Mucosa of descending colon (tissue), 3 donors: ENCODE measurements around the gene BRD4. TPM values are rescaled to one million over a fixed set of nuclear protein-coding genes. Genes with fewer than 3 reads are reported as not detected.

Source experiments
- ATAC-seq: fragments of 200-7000 bp; cut with Tn5 transposase; one replicate; pipeline ENCODE4 v1.9.1; 2020; ENCODE audit warnings: mild to moderate bottlenecking, moderate library complexity
- DNase-seq, 3 donors: peaks; one replicate each; pipeline ENCODE4 v3.0.0-alpha.2; 2020
- H3K36me3 ChIP-seq: fragments of 200-600 bp; one replicate; pipeline ENCODE4 v1.8.0; 2021; ENCODE audit warnings: low read depth, mild to moderate bottlenecking
- H3K4me1 ChIP-seq: fragments of 200-600 bp; one replicate; pipeline ENCODE4 v1.8.0; 2021; ENCODE audit warnings: low read depth, mild to moderate bottlenecking
- H3K4me3 ChIP-seq: fragments of 200-600 bp; one replicate; pipeline ENCODE4 v1.8.0; 2021; ENCODE audit warnings: mild to moderate bottlenecking
- H3K9me3 ChIP-seq: fragments of 200-600 bp; one replicate; pipeline ENCODE4 v1.8.0; 2021; ENCODE audit warnings: mild to moderate bottlenecking
- CTCF ChIP-seq: fragments of 200-600 bp; IDR thresholded peaks from one replicate; pipeline ENCODE4 v1.8.0; 2022; ENCODE audit warnings: antibody characterized with exemption, mild to moderate bottlenecking
- intact Hi-C, 2 donors: fragments of 100-400 bp; cut with DNase I in 1 of 2; cut with micrococcal nuclease in 1 of 2; formaldehyde crosslinking; loops; one replicate each; pipeline versions ENCODE4 v1.11.0 to v1.11.1; 2022; cut with DNase I, micrococcal nuclease
- total RNA-seq, 3 donors: library from RNA; stranded (reverse); fragmentation: NEBNext Ultra II Directional in 2 of 3; extraction: Animal tissue kit (Norgen Biotek cat#: 25700) in 2 of 3; gene quantifications; one replicate each; pipeline versions ENCODE4 v1.2.1 to v1.2.4, GENCODE V29; 2021 to 2023
- donor health status: DM: no; HTN: no; CAD: no; lungs with moderate emphysema.
- donor health status: DM: no; HTN: no; CAD: no.
- donor health status: DM: no; HTN: yes; CAD: no.

The BRD4 gene
- total RNA-seq, 3 donors from 2014 or later, result 78.3 to 104 (median 82.6) TPM

- Histone ChIP-seq H3K4me1 (peaks cover 18% of the 10 kb centered on the region), H3K36me3 (no peaks in the 10 kb centered on the region), H3K4me3 (no peak overlapping the region), H3K9me3 (no peaks in the 10 kb centered on the region)
- no peak for TF ChIP-seq CTCF
- intact Hi-C loops, result no loop called here
- DNase-seq, result no peak
- ATAC-seq, result no peak
Measured at GRCh38 chr19:15244106-15244803, 88.1 kb downstream of the BRD4 start.

- no peaks in the 10 kb centered on the region for H3K9me3 ChIP-seq
- DNase-seq (peak in 1 of 3 donors; percentile 41), ATAC-seq (no peak)
- no peaks in the 10 kb centered on the region for H3K36me3 ChIP-seq
- peaks cover 10% of the 10 kb centered on the region for H3K4me1 ChIP-seq
- TF ChIP-seq CTCF, result no peak
- H3K4me3 ChIP-seq, result no peak overlapping the region
- intact Hi-C loops, result no loop called here
Measured at GRCh38 chr19:15243236-15243957, 88.9 kb downstream of the BRD4 start.

- H3K9me3 ChIP-seq, result no peaks in the 10 kb centered on the region
- no peaks in the 10 kb centered on the region for H3K36me3 ChIP-seq
- no peak overlapping the region for H3K4me3 ChIP-seq
- ATAC-seq, result no peak
- intact Hi-C loops, result no loop called here
- no peaks in the 10 kb centered on the region for H3K4me1 ChIP-seq
- DNase-seq, result no peak
- no peak for TF ChIP-seq CTCF
Measured at GRCh38 chr19:15241259-15241910, 91.0 kb downstream of the BRD4 start.

- Histone ChIP-seq H3K4me3 (no peak overlapping the region), H3K36me3 (no peaks in the 10 kb centered on the region), H3K9me3 (no peaks in the 10 kb centered on the region), H3K4me1 (no peaks in the 10 kb centered on the region)
- intact Hi-C loops, result no loop called here
- DNase-seq (no peak), ATAC-seq (no peak)
- no peak for TF ChIP-seq CTCF
Measured at GRCh38 chr19:15240515-15240914, 91.8 kb downstream of the BRD4 start.

- no peaks in the 10 kb centered on the region for H3K9me3 ChIP-seq
- H3K4me1 ChIP-seq, result no peaks in the 10 kb centered on the region
- H3K36me3 ChIP-seq, result no peaks in the 10 kb centered on the region
- ATAC-seq, result no peak
- intact Hi-C loops, result no loop called here
- H3K4me3 ChIP-seq, result no peak overlapping the region
- TF ChIP-seq CTCF, result no peak
- DNase-seq, result no peak
Measured at GRCh38 chr19:15239337-15239949, 92.9 kb downstream of the BRD4 start.
